ENCODE measurements around the gene KCNK18. TPM values are rescaled to one million over a fixed set of nuclear protein-coding genes. Genes with fewer than 3 reads are reported as not detected.

KCNK18 gene
- not detected in 2 replicates for total RNA-seq

GRCh38 chr10:117197189-117197588 lies at the start of gene KCNK18:
KCNK18 (plus strand) TSS chr10:117197489; CDS start chr10:117197489, 0 bp downstream.

DNA sequence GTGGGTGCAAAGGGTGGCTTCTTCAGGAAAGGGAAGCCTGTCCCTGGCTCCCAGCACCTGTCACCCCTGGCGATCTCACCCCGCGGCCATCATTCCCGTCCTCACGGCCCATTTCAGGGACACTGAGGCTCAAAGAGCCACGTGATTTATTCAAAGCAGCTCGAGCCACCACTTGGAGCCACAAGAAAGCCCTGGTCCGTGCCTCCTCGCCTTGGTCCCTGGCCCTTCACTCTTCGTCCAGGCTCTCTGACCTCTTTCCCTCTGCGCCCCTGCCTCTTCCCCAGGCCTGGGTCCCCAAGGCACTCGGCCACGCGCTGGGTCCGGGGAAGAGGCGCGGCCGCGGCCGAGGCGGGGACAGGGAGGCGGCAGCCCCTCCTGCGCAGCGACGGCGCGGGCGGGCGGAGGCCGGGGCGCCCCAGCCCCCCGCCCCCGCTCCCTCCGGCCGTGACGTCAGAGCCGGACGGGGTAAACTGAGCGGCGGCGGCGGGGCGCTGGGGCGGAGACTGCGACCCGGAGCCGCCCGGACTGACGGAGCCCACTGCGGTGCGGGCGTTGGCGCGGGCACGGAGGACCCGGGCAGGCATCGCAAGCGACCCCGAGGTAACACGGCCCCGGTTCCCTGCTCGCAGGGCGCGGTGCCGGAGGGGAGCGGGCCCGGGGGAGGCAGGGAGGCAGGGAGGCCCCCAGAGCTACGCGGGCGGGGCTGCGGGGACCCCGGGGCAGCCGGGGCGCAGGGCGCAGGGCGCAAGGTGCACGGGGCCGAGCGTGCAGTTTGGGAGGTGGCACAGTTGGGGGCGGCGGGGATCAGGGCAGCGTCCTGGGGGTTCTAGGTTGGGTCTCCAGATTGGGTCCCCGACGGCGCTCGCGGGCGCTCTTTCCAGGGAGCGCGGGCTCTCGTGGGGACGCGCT lies 43.6 kb downstream of the KCNK18 start, which contains the start of gene SLC18A2:
Gene SLC18A2, plus strand, starts transcription at position 494 of the 909 bp plus-strand sequence. CDS start 580 bp downstream, outside the sequence.

Other genes starting within 250 kb of the KCNK18 start
- 0.92 and 1.00 TPM in 2 replicates for gene SHTN1, start 192.3 kb upstream of the KCNK18 start, total RNA-seq
- not detected in 2 replicates for gene VAX1, start 59.2 kb upstream of the KCNK18 start, total RNA-seq
- gene SLC18A2, start 43.6 kb downstream of the KCNK18 start, total RNA-seq = not detected in 2 replicates
- 11.9 and 14.5 TPM in 2 replicates for gene PDZD8, start 178.0 kb downstream of the KCNK18 start, total RNA-seq